Sigmoid colon (tissue), 4 donors: ENCODE data around the gene MSH2.

Experiments
- EP300 ChIP-seq, 4 donors: sonication (generic); formaldehyde crosslinking; IDR thresholded peaks; one replicate each; pipeline ENCODE4 v1.6.1; 2017; ENCODE audit warnings: antibody characterized with exemption in 4 of 4
- POLR2A ChIP-seq, 2 donors: fragments of 450-650 bp; IDR thresholded peaks; one replicate each; pipeline ENCODE4 v1.6.1; 2016; ENCODE audit warnings: antibody characterized with exemption in 2 of 2, mild to moderate bottlenecking in 2 of 2, moderate library complexity in 2 of 2
- TF ChIP-seq, protein P1 (sequence below), 4 experiments: fragments of 450-650 bp in 3 of 4; fragments of 200-600 bp in 1 of 4; IDR thresholded peaks; one replicate each; pipeline ENCODE4 v1.5.1; 2016 to 2019; ENCODE audit warnings: antibody characterized with exemption in 4 of 4, mild to moderate bottlenecking in 3 of 4, moderate library complexity in 2 of 4

GRCh38 chr2:47509250-47509649 lies 106.3 kb downstream of the MSH2 start:
- TF ChIP-seq, protein P1, sequence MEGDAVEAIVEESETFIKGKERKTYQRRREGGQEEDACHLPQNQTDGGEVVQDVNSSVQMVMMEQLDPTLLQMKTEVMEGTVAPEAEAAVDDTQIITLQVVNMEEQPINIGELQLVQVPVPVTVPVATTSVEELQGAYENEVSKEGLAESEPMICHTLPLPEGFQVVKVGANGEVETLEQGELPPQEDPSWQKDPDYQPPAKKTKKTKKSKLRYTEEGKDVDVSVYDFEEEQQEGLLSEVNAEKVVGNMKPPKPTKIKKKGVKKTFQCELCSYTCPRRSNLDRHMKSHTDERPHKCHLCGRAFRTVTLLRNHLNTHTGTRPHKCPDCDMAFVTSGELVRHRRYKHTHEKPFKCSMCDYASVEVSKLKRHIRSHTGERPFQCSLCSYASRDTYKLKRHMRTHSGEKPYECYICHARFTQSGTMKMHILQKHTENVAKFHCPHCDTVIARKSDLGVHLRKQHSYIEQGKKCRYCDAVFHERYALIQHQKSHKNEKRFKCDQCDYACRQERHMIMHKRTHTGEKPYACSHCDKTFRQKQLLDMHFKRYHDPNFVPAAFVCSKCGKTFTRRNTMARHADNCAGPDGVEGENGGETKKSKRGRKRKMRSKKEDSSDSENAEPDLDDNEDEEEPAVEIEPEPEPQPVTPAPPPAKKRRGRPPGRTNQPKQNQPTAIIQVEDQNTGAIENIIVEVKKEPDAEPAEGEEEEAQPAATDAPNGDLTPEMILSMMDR (IDR thresholded peaks at IDR 0.05): no peak
- no peak for TF ChIP-seq POLR2A (IDR thresholded peaks at IDR 0.05)
- TF ChIP-seq EP300 (IDR thresholded peaks at IDR 0.05): no peak
